K562 (cell line): ENCODE data around the gene AUNIP. TPM values are rescaled to one million over a fixed set of nuclear protein-coding genes. Genes with fewer than 3 reads are reported as not detected.
A peak's percentile ranks its signal among the peaks of the same experiment; 100 is the strongest.

ENCODE experiments used
- ATAC-seq: fragments of 200-7000 bp; cut with Tn5 transposase; 3 replicates; pipeline ENCODE4 v1.9.1; 2020; ENCODE audit warnings: moderate library complexity
- BruUV-seq: library from RNA; stranded (reverse); fragments of 400-500 nt; replicated peaks from 2 replicates; lab custom pipeline; 2021; lab: Mats Ljungman, UMichigan
- CTCF ChIA-PET: fragments of 300-600 bp; formaldehyde crosslinking; extraction: SDS; loops from one replicate; lab custom pipeline; 2021; ENCODE audit warnings: low intra/inter-chr PET ratio; lab: Yijun Ruan, JAX
- POLR2A ChIA-PET: fragments of 300-600, 350-650 bp; sonication (Branson Sonifier 250); formaldehyde crosslinking; extraction: SDS; loops from one replicate; lab custom pipeline; 2021; ENCODE audit warnings: antibody characterized with exemption, inconsistent platforms; lab: Yijun Ruan, JAX
- DNase-seq, 4 experiments: peaks; one replicate each; pipeline versions ENCODE4 v3.0.0 to v3.0.0-alpha.2; 2011 to 2018; ENCODE audit warnings: low spot score in 3 of 4, mixed read lengths in 3 of 4; ENCODE audit errors: extremely low read depth in 1 of 4
- FAIRE-seq: peaks from 2 replicates; lab custom pipeline; 2011; peaks lifted over from hg19 to GRCh38; lab: Jason Lieb, UNC
- H2AFZ ChIP-seq: 2 replicates; pipeline ENCODE4 v1.6.0; 2011; ENCODE audit warnings: low read depth, low read length, control low read depth, inconsistent platforms
- H3K27ac ChIP-seq: fragments of 200-600 bp; 3 replicates; pipeline ENCODE4 v1.8.0; 2011; ENCODE audit warnings: low read depth, mild to moderate bottlenecking, control low read depth, inconsistent platforms, low read length, moderate library complexity, mixed read lengths; ENCODE audit errors: extremely low read depth
- H3K27me3 ChIP-seq, 2 experiments: fragments of 300-600 bp in 1 of 2; 2 replicates in 1 of 2; 3 replicates in 1 of 2; pipeline versions ENCODE4 v1.6.0 to v1.8.0; 2011; ENCODE audit warnings: inconsistent platforms in 2 of 2, low read length in 2 of 2, mild to moderate bottlenecking in 1 of 2, mixed read lengths in 1 of 2, moderate library complexity in 1 of 2; ENCODE audit not compliant: control insufficient read depth in 2 of 2, insufficient read depth in 2 of 2
- H3K36me3 ChIP-seq: fragments of 300-600 bp; 3 replicates; pipeline ENCODE4 v1.8.0; 2011; ENCODE audit warnings: mild to moderate bottlenecking, low read length, inconsistent platforms; ENCODE audit not compliant: control insufficient read depth, insufficient read depth
- H3K4me1 ChIP-seq, 2 experiments: fragments of 200-600 bp in 1 of 2; replicated peaks in 1 of 2; 2 replicates in 1 of 2; 3 replicates in 1 of 2; pipeline versions ENCODE4 v1.5.1 to v1.8.0; 2011; ENCODE audit warnings: inconsistent platforms in 2 of 2, low read length in 2 of 2, mild to moderate bottlenecking in 1 of 2, mixed read lengths in 1 of 2, moderate library complexity in 1 of 2; ENCODE audit not compliant: control insufficient read depth in 2 of 2, insufficient read depth in 2 of 2
- H3K4me2 ChIP-seq: 2 replicates; pipeline ENCODE4 v1.6.1; 2011; ENCODE audit warnings: low read length, control low read depth, inconsistent platforms, mixed read lengths; ENCODE audit not compliant: insufficient read depth
- H3K4me3 ChIP-seq: fragments of 200-600 bp; sonication (generic), shearing (Covaris generic); 2 replicates; pipeline ENCODE4 v1.5.1; 2016; ENCODE audit warnings: control low read depth, inconsistent platforms
- H3K79me2 ChIP-seq: fragments of 200-600 bp; 3 replicates; pipeline ENCODE4 v1.8.0; 2011; ENCODE audit warnings: low read length, inconsistent platforms; ENCODE audit not compliant: control insufficient read depth, insufficient read depth
- H3K9ac ChIP-seq, 2 experiments: 2 replicates each; pipeline versions ENCODE4 v1.6.0 to v1.6.1; 2011; ENCODE audit warnings: low read depth in 2 of 2, low read length in 2 of 2, control low read depth in 1 of 2, inconsistent platforms in 1 of 2, mild to moderate bottlenecking in 1 of 2, mixed read lengths in 1 of 2; ENCODE audit not compliant: insufficient read depth in 1 of 2
- H3K9me1 ChIP-seq: one replicate; pipeline ENCODE4 v1.6.0; 2011; ENCODE audit warnings: inconsistent platforms, mild to moderate bottlenecking, low read length, moderate library complexity; ENCODE audit not compliant: control insufficient read depth, insufficient read depth
- H3K9me3 ChIP-seq: replicated peaks from 2 replicates; pipeline ENCODE4 v1.5.1; 2011; ENCODE audit warnings: low read depth, low read length, inconsistent platforms; ENCODE audit not compliant: control insufficient read depth, insufficient read depth
- H4K20me1 ChIP-seq: replicated peaks from 2 replicates; pipeline ENCODE4 v1.6.1; 2011; ENCODE audit warnings: low read length, inconsistent platforms, mixed read lengths; ENCODE audit not compliant: control insufficient read depth, insufficient read depth
- CHCHD3 ChIP-seq: fragments of 250-450 bp; sonication (Bioruptor Pico); IDR thresholded peaks from 2 replicates; pipeline ENCODE4 v2.1.2; 2022; ENCODE audit warnings: mild to moderate bottlenecking
- FOSL1 ChIP-seq: fragments of 200-800 bp; sonication (Bioruptor generic); conservative IDR thresholded peaks from 2 replicates; pipeline ENCODE4 v1.6.1; 2016; ENCODE audit warnings: missing genetic modification characterization, missing compliant biosample characterization
- HNRNPLL ChIP-seq: fragments of 200-400 bp; formaldehyde crosslinking; IDR thresholded peaks from 2 replicates; pipeline ENCODE4 v1.6.1; 2017; ENCODE audit warnings: low read length, low read depth, mild to moderate bottlenecking; ENCODE audit not compliant: poor library complexity, severe bottlenecking
- LCOR ChIP-seq: sonication (generic); formaldehyde crosslinking; IDR thresholded peaks from 2 replicates; pipeline ENCODE4 v1.8.0; 2022; ENCODE audit warnings: mild to moderate bottlenecking, missing genetic modification reagents
- THRAP3 ChIP-seq: fragments of 450-650 bp; IDR thresholded peaks from 2 replicates; pipeline ENCODE4 v1.6.1; 2016; ENCODE audit warnings: mild to moderate bottlenecking, inconsistent platforms, borderline replicate concordance
- WGBS: fragments of 100-300 bp; shearing (Covaris generic); methylation state at CpG from one replicate; pipeline ENCODE4 v1.1.6; 2016; ENCODE audit warnings: low coverage, mixed read lengths; ENCODE audit not compliant: insufficient coverage; ENCODE audit errors: missing lambda C conversion rate; 5-methylcytosine and 5-hydroxymethylcytosine counted together
- in situ Hi-C: fragments of 300-500 bp; cut with MboI; formaldehyde crosslinking; loops from 4 replicates; pipeline ENCODE4 v1.15.0; 2018; ENCODE audit warnings: inconsistent platforms, mixed read lengths
- intact Hi-C: fragments of 100-400 bp; cut with micrococcal nuclease; formaldehyde crosslinking; loops from 2 replicates; pipeline ENCODE4 v1.14.2; 2022
- polyA plus RNA-seq, 8 experiments: library from polyadenylated mRNA; depleted of rRNA in 4 of 8; stranded (reverse) in 5 of 8; unstranded in 3 of 8; fragments of >200 nt; fragmentation: Nextera tagmentation in 2 of 8; fragmentation: Illumina TruSeq in 1 of 8; extraction: Ambion mirVana in 2 of 8; extraction: Trizol in 1 of 8; gene quantifications; 2 replicates each; pipeline versions ENCODE4 v1.2.1 to v1.2.3, GENCODE V29; 2011 to 2014; ENCODE audit warnings: inconsistent platforms in 1 of 8, missing spikeins in 1 of 8
- total RNA-seq, 7 experiments: library from RNA; depleted of rRNA in 6 of 7; stranded (reverse); fragments of >200 nt in 6 of 7; fragmentation: Illumina TruSeq in 2 of 7; extraction: Trizol in 2 of 7; gene quantifications; 2 replicates each; pipeline versions ENCODE4 v1.2.1 to v1.2.3, GENCODE V29; 2011 to 2021; ENCODE audit warnings: low replicate concordance in 1 of 7
- TF ChIP-seq, protein P1 (sequence below), 2 experiments: IDR thresholded peaks in 1 of 2; conservative IDR thresholded peaks in 1 of 2; 2 replicates each; pipeline ENCODE4 v1.6.1; 2016; ENCODE audit warnings: low read depth in 2 of 2, mild to moderate bottlenecking in 1 of 2, missing compliant biosample characterization in 1 of 2, missing genetic modification characterization in 1 of 2, moderate library complexity in 1 of 2
- TF ChIP-seq, protein P2 (sequence below), 2 experiments: fragments of 450-650 bp in 1 of 2; sonication (generic) in 1 of 2; formaldehyde crosslinking in 1 of 2; IDR thresholded peaks in 1 of 2; conservative IDR thresholded peaks in 1 of 2; 2 replicates each; pipeline versions ENCODE4 v1.6.1 to v1.8.1; 2016 to 2023; ENCODE audit warnings: mild to moderate bottlenecking in 2 of 2, moderate library complexity in 2 of 2, inconsistent platforms in 1 of 2, missing genetic modification reagents in 1 of 2

The AUNIP gene
- total and polyA plus RNA-seq, 9 of the 15 experiments (the other 6 are each of a cell fraction or from before 2014, with no cell fraction given) = 12.1 to 53.8 (median 47.1) TPM

DNA sequence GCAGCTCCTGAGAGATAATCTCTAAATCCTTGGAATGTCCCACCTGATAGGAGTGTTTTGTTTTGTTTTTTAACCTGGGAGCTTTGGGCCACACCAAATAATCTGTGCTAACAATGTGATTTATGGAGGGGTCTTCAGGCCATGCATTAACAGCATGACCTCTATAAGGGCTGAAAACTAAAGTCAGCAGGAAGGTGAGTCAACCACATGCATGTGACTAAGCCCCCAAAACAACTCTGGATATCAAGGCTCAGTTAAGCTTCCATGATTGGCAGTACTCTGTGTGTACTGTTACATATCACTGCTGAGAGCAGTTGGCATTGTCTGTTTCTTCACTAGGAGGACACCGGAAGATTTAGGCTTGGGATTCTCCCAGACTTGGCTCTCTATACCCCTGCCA is 10.7 kb downstream of the AUNIP start:
- Histone ChIP-seq H3K4me1 (peaks cover 0 to 18% of the 10 kb centered on the region in 2 experiments; a peak in 4 of 5 replicates), H4K20me1 (peaks cover 9% of the 10 kb centered on the region; the same call in 1 of the 2 replicates), H2AFZ (no peak overlapping the region), H3K27me3 (no peaks in the 10 kb centered on the region), H3K79me2 (peaks cover 95% of the 10 kb centered on the region), H3K4me2 (no peak overlapping the region), H3K27ac (no peak overlapping the region), H3K9me1 (no peaks in the 10 kb centered on the region), H3K9ac (no peak overlapping the region), H3K4me3 (no peak overlapping the region), H3K36me3 (peaks cover 51% of the 10 kb centered on the region), H3K9me3 (no peaks in the 10 kb centered on the region)
- no TSS peak for BruUV-seq
- intact Hi-C loops (no loop called here), in situ Hi-C loops (no loop called here)
- DNase-seq = no peak
- WGBS = 100% methylated on average over 1 of the region's 1 CpG
- TF ChIP-seq LCOR (CRISPR knock-in tag) = 0 out of 2 replicates have a peak, but pooled peaks have one; percentile 2
- TF ChIP-seq, protein P1, sequence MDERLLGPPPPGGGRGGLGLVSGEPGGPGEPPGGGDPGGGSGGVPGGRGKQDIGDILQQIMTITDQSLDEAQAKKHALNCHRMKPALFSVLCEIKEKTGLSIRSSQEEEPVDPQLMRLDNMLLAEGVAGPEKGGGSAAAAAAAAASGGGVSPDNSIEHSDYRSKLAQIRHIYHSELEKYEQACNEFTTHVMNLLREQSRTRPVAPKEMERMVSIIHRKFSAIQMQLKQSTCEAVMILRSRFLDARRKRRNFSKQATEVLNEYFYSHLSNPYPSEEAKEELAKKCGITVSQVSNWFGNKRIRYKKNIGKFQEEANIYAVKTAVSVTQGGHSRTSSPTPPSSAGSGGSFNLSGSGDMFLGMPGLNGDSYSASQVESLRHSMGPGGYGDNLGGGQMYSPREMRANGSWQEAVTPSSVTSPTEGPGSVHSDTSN (CRISPR knock-in tag; IDR thresholded peaks at IDR 0.05; ENCODE audit: low read depth) = no peak
- TF ChIP-seq, protein P1 (tag; conservative IDR thresholded peaks at IDR 0.05; ENCODE audit: low read depth) = 0 out of 2 replicates have a peak, but pooled peaks have one; percentile 13
- TF ChIP-seq HNRNPLL = no peak
- TF ChIP-seq, protein P2, sequence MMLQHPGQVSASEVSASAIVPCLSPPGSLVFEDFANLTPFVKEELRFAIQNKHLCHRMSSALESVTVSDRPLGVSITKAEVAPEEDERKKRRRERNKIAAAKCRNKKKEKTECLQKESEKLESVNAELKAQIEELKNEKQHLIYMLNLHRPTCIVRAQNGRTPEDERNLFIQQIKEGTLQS (IDR thresholded peaks at IDR 0.05) = 0 out of 2 replicates have a peak, but pooled peaks have one; percentile 11
- TF ChIP-seq, protein P2 (CRISPR knock-in tag; conservative IDR thresholded peaks at IDR 0.05) = no peak
- 0 out of 2 replicates have a peak, but pooled peaks have one; percentile 28 for TF ChIP-seq FOSL1
- no peak for TF ChIP-seq THRAP3
- TF ChIP-seq CHCHD3 (CRISPR knock-in tag) = no peak
- FAIRE-seq = no peak
- peak; percentile 31 for ATAC-seq
- ChIA-PET POLR2A (interaction anchor here (0.8 to 10.8 kb wide), 6 partner anchors 8 to 27 kb away, joined by 3 to 108 read pairs (median 6); partner anchors contain the start of gene AUNIP), CTCF (interaction anchor here (0.6 to 0.7 kb wide), 2 partner anchors 17 to 582 kb away, joined by 3 read pairs; no protein-coding TSS in a partner anchor)
